Neural progenitor cell (in vitro differentiated cells): ENCODE data around the gene FAT1. TPM values are rescaled to one million over a fixed set of nuclear protein-coding genes. Genes with fewer than 3 reads are reported as not detected.

Experiments used
- DNase-seq: peaks from one replicate; pipeline ENCODE4 v3.0.0-alpha.2; 2016; ENCODE audit warnings: low spot score
- H2AFZ ChIP-seq: fragments of 200-600 bp; sonication (generic); replicated peaks from 2 replicates; pipeline ENCODE4 v1.6.1; 2016; ENCODE audit warnings: antibody characterized with exemption
- H3F3A ChIP-seq: fragments of 200-600 bp; sonication (generic); 2 replicates; pipeline ENCODE4 v1.6.1; 2016; ENCODE audit warnings: antibody characterized with exemption, low read depth
- H3K27ac ChIP-seq: fragments of 200-600 bp; sonication (generic); 2 replicates; pipeline ENCODE4 v1.5.1; 2016; ENCODE audit warnings: mild to moderate bottlenecking
- H3K27me3 ChIP-seq: fragments of 200-600 bp; sonication (generic); 2 replicates; pipeline ENCODE4 v1.6.1; 2016; ENCODE audit warnings: mild to moderate bottlenecking, moderate library complexity
- H3K36me3 ChIP-seq: fragments of 200-600 bp; sonication (generic); 2 replicates; pipeline ENCODE4 v1.5.1; 2016
- H3K4me1 ChIP-seq: fragments of 200-600 bp; sonication (generic); 2 replicates; pipeline ENCODE4 v1.6.1; 2016; ENCODE audit warnings: mixed run types
- H3K4me2 ChIP-seq: fragments of 200-600 bp; sonication (generic); 2 replicates; pipeline ENCODE4 v1.6.1; 2016
- H3K4me3 ChIP-seq: fragments of 200-600 bp; sonication (generic); 2 replicates; pipeline ENCODE4 v1.5.1; 2016
- H3K79me2 ChIP-seq: fragments of 200-600 bp; sonication (generic); 2 replicates; pipeline ENCODE4 v1.6.1; 2016; ENCODE audit warnings: low read depth
- H3K9ac ChIP-seq: fragments of 200-600 bp; sonication (generic); 2 replicates; pipeline ENCODE4 v1.6.1; 2016
- H3K9me3 ChIP-seq: fragments of 200-600 bp; sonication (generic); 2 replicates; pipeline ENCODE4 v1.5.1; 2016; ENCODE audit warnings: low read depth
- H4K20me1 ChIP-seq: fragments of 200-600 bp; sonication (generic); 2 replicates; pipeline ENCODE4 v1.6.1; 2016; ENCODE audit warnings: low read depth
- H3K27ac Mint-ChIP-seq: 3 replicates; pipeline ENCODE4 v1.8.0; 2021; ENCODE audit warnings: mixed read lengths
- H3K27me3 Mint-ChIP-seq: 2 replicates; pipeline ENCODE4 v1.8.0; 2022; ENCODE audit warnings: low read depth, mild to moderate bottlenecking, inconsistent platforms, moderate library complexity, mixed read lengths; ENCODE audit not compliant: insufficient read depth
- H3K36me3 Mint-ChIP-seq: 3 replicates; pipeline ENCODE4 v1.8.0; 2021; ENCODE audit warnings: mixed read lengths
- H3K4me1 Mint-ChIP-seq: 3 replicates; pipeline ENCODE4 v1.8.0; 2021; ENCODE audit warnings: mixed read lengths
- H3K4me3 Mint-ChIP-seq: 3 replicates; pipeline ENCODE4 v1.8.0; 2021; ENCODE audit warnings: mild to moderate bottlenecking, moderate library complexity, mixed read lengths
- H3K9me3 Mint-ChIP-seq: 3 replicates; pipeline ENCODE4 v1.8.0; 2020; ENCODE audit warnings: mixed read lengths
- EZH2 ChIP-seq: fragments of 200-600 bp; sonication (generic); IDR thresholded peaks from 2 replicates; pipeline ENCODE4 v1.6.1; 2017; ENCODE audit warnings: antibody characterized with exemption, mild to moderate bottlenecking, moderate library complexity
- EZH2phosphoT487 ChIP-seq: fragments of 200-600 bp; sonication (generic); IDR thresholded peaks from 2 replicates; pipeline ENCODE4 v1.6.1; 2017; ENCODE audit warnings: antibody characterized with exemption
- total RNA-seq: library from RNA; depleted of rRNA; stranded (reverse); fragments of >200 nt; gene quantifications from 2 replicates; pipeline ENCODE4 v1.2.3, GENCODE V29; 2015; ENCODE audit warnings: low replicate concordance
- TF ChIP-seq, protein P1 (sequence below): fragments of 200-600 bp; sonication (generic); IDR thresholded peaks from 2 replicates; pipeline ENCODE4 v1.5.1; 2017; ENCODE audit warnings: antibody characterized with exemption, mild to moderate bottlenecking

The FAT1 gene
- total RNA-seq, 1 donor from 2014 or later, result 517 TPM

DNA sequence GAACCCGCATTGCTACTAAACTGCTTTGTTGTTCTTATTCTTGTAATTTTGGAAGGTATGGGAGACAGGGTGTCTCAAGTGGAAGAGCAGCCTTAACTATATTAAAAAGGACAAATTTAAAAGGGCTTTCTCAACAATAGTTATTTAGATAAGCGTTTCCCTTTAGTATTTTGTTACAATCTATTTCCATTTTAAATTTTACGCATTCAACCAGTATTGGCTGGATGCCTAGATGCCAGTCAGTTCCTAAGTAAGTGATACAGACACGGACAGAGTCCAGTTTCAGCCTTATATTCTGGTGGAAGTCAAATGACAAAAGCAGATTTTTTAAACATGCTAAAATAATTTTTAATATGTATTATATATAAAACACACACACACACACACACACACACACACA lies 28.3 kb downstream of the FAT1 start:
- Histone ChIP-seq H3K9me3 (peaks cover 4% of the 10 kb centered on the region), H3K9ac (no peak overlapping the region), H3K4me3 (no peak overlapping the region), H2AFZ (no peak overlapping the region), H3K27me3 (no peaks in the 10 kb centered on the region), H3K36me3 (peaks cover 8% of the 10 kb centered on the region), H3K4me1 (peaks cover 21% of the 10 kb centered on the region), H3K4me2 (no peak overlapping the region), H3F3A (peaks cover 22% of the 10 kb centered on the region), H4K20me1 (peaks cover 62% of the 10 kb centered on the region), H3K27ac (no peak overlapping the region), H3K79me2 (peaks cover 98% of the 10 kb centered on the region)
- Mint-ChIP-seq H3K4me3 (no peak overlapping the region), H3K36me3 (peaks cover 73% of the 10 kb centered on the region), H3K27ac (no peak overlapping the region), H3K27me3 (no peaks in the 10 kb centered on the region), H3K4me1 (peaks cover 11% of the 10 kb centered on the region), H3K9me3 (peaks cover 54% of the 10 kb centered on the region)
- TF ChIP-seq, protein P1, sequence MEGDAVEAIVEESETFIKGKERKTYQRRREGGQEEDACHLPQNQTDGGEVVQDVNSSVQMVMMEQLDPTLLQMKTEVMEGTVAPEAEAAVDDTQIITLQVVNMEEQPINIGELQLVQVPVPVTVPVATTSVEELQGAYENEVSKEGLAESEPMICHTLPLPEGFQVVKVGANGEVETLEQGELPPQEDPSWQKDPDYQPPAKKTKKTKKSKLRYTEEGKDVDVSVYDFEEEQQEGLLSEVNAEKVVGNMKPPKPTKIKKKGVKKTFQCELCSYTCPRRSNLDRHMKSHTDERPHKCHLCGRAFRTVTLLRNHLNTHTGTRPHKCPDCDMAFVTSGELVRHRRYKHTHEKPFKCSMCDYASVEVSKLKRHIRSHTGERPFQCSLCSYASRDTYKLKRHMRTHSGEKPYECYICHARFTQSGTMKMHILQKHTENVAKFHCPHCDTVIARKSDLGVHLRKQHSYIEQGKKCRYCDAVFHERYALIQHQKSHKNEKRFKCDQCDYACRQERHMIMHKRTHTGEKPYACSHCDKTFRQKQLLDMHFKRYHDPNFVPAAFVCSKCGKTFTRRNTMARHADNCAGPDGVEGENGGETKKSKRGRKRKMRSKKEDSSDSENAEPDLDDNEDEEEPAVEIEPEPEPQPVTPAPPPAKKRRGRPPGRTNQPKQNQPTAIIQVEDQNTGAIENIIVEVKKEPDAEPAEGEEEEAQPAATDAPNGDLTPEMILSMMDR, result no peak
- TF ChIP-seq EZH2, result no peak
- no peak for TF ChIP-seq EZH2phosphoT487
- DNase-seq, result no peak

DNA sequence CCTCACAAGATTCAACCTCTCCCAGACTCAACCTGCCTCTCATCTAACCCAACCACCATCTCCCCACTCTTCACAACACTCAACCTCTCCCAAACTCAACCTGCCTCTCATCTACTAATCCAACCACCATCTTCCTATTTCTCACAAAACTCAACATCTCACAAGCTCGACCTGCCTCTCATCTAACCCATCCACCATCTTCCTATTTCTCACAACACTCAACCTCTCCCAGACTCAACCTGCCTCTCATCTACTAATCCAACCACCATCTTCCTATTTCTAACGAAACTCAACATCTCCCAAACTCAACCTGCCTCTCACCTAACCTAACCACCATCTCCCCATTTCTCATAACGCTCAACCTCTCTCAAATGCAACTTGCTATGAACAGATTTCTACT lies 29.8 kb downstream of the FAT1 start:
- Histone ChIP-seq H3K9me3 (peaks cover 4% of the 10 kb centered on the region), H3K4me2 (no peak overlapping the region), H3K4me1 (peaks cover 22% of the 10 kb centered on the region), H3K79me2 (peaks cover 98% of the 10 kb centered on the region), H3K9ac (no peak overlapping the region), H3K27ac (no peak overlapping the region), H3F3A (peaks cover 37% of the 10 kb centered on the region), H3K36me3 (peaks cover 8% of the 10 kb centered on the region), H3K4me3 (no peak overlapping the region), H2AFZ (no peak overlapping the region), H3K27me3 (no peaks in the 10 kb centered on the region), H4K20me1 (peaks cover 62% of the 10 kb centered on the region)
- peaks cover 60% of the 10 kb centered on the region for H3K36me3 Mint-ChIP-seq
- TF ChIP-seq, protein P1, result no peak
- TF ChIP-seq EZH2phosphoT487, result no peak
- no peak for TF ChIP-seq EZH2
- DNase-seq, result no peak
- no peak overlapping the region for H3K4me3 Mint-ChIP-seq
- no peaks in the 10 kb centered on the region for H3K27me3 Mint-ChIP-seq
- peak overlapping the region; percentile 2 for H3K27ac Mint-ChIP-seq
- peaks cover 11% of the 10 kb centered on the region for H3K4me1 Mint-ChIP-seq
- peaks cover 48% of the 10 kb centered on the region for H3K9me3 Mint-ChIP-seq

DNA sequence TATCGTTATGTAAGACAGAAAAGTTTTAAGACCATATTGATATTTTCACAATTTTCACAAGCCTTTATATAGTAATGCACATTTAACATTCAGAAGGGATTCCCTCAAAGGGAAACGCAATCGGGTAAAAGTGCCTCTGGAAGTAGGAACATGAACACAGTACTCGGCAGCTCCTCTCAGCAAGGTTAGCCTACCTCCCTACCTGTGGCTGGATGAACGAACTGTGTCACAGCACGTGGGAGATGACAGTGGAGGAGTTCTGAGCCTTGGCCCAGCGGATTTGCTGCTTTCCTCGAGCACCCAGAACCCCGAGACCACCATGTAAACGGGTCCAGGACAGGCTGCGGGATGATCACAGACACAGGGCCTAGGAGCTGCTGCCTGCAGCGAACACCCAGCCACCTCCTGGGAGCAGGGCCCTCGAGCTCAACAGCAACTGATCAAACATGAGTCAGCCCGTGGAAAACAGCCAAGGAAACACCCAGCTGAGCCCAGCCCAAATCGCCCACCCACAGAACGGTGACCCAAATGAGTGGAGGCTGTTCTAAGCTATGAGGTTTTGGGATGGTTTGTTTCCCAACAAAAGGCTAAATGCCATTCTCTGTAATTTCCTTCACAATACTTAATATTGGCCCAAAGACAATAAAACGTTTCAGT lies 30.4 kb downstream of the FAT1 start:
- H3K36me3 Mint-ChIP-seq, result peaks cover 54% of the 10 kb centered on the region
- no peak overlapping the region for H3K4me2 ChIP-seq
- peaks cover 17% of the 10 kb centered on the region for H3K4me1 Mint-ChIP-seq

More for the DNA sequence above, 30.4 kb downstream of the FAT1 start:
- TF ChIP-seq, protein P1, result no peak
- no peak for TF ChIP-seq EZH2phosphoT487
- TF ChIP-seq EZH2, result no peak
- peaks cover 29% of the 10 kb centered on the region for H3K4me1 ChIP-seq
- peaks cover 4% of the 10 kb centered on the region for H3K9me3 ChIP-seq
- no peak overlapping the region for H3K9ac ChIP-seq
- H3K27ac ChIP-seq, result no peak overlapping the region
- no peak overlapping the region for H2AFZ ChIP-seq
- Mint-ChIP-seq H3K27me3 (no peaks in the 10 kb centered on the region), H3K4me3 (no peak overlapping the region), H3K27ac (no peak overlapping the region), H3K9me3 (peaks cover 46% of the 10 kb centered on the region)
- peaks cover 8% of the 10 kb centered on the region for H3K36me3 ChIP-seq
- no peaks in the 10 kb centered on the region for H3K27me3 ChIP-seq
- H4K20me1 ChIP-seq, result peaks cover 62% of the 10 kb centered on the region
- no peak overlapping the region for H3K4me3 ChIP-seq
- peaks cover 43% of the 10 kb centered on the region for H3F3A ChIP-seq
- H3K79me2 ChIP-seq, result peaks cover 98% of the 10 kb centered on the region
- DNase-seq, result no peak
